ENCODE data around the gene ADARB2.
"Not testable (repeated sequence)": the region's sequence is repeated elsewhere in the genome, so short reads cannot be mapped to it uniquely, and the experiment has no call there.

ADARB2 gene

DNA sequence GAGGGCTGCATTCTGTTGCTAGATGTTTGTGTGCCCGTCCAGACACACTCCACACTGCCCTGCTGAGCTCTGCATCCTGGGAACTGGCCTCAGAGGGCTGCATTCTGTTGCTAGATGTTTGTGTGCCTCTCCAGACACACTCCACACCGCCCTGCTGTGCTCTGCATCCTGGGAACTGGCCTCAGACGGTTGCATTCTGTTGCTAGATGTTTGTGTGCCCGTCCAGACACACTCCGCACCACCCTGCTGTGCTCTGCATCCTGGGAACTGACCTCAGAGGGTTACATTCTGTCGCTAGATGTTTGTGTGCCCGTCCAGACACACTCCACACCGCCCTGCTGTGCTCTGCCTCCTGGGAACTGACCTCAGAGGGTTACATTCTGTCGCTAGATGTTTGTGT is 120.6 kb downstream of the ADARB2 start:
- not testable (repeated sequence) for H3K4me1 Mint-ChIP-seq (ENCODE audit: low read depth in 2 of 2); H3K4me3 Mint-ChIP-seq; H3K9me3 Mint-ChIP-seq; H3K36me3 Mint-ChIP-seq (ENCODE audit: insufficient read depth); H3K27ac Mint-ChIP-seq; ATAC-seq (replicated peaks); DNase-seq
- H3K27me3 Mint-ChIP-seq = peaks cover 13 to 24% of the 10 kb centered on the region in 2 donors

DNA sequence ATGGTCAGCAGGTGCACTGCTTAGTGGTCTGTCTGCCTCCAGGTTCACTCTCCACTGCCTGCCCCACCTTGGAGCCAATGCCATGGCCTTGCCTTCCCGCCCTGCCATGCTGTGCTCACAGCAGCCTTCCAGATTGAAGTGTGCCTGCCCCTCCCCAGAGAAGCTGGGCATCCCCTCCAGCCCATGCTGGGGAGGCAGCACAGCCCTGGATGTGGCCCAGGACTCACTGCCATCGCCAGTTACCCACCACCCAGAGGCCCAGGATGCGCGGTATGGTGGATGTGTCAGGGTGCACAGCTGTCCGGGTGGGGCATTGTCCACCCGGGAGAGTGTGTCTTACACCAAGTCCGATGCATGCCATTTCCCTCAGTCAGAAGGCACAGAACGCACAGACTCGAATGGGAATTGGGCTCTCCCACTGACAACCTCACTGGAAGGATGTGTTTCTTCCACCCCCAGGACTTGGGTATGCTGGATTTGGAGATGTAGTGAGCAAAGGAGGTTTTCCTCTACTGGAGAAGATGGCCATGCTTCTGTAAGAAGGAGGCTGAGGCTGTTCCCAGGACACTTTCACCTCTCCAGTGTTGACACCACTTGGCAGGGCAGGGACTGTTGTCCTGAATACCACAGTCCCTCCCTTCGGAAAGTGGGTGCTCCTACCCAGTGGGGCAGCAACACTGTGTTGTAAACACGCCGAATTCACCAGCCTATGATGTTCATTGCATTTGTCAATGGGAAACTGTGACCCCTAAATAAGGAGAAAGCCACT is 122.0 kb downstream of the ADARB2 start:
- Mint-ChIP-seq H3K4me3 (no peak overlapping the region), H3K4me1 (ENCODE audit: low read depth in 2 of 2) (no peaks in the 10 kb centered on the region), H3K9me3 (peaks cover 3 to 7% of the 10 kb centered on the region in 2 donors), H3K27ac (no peak overlapping the region), H3K27me3 (peaks cover 26 to 38% of the 10 kb centered on the region in 2 donors), H3K36me3 (ENCODE audit: insufficient read depth) (no peaks in the 10 kb centered on the region)
- DNase-seq = no peak
- no peak for ATAC-seq (replicated peaks)

DNA sequence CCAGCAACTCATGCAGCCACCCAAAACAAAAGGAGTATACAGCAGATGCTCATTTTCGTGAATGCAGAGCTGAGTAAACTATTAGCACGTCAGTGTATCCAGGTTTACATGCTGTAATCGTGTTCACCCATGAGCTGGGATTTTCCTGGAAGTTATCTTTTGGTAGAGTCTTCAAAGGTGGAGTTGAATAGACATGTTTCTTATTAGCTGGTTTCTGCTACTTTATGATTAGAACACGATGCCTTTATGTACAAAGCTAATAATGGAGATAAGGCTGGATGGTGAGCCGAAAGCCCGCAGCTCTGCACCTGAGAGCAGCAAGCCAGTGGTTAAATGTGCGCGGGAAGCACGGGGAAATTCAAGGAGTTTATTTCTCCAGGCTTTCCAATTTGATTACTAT is 123.8 kb downstream of the ADARB2 start:
- Mint-ChIP-seq H3K4me1 (ENCODE audit: low read depth in 2 of 2) (peaks cover 3 to 7% of the 10 kb centered on the region in 2 donors), H3K36me3 (ENCODE audit: insufficient read depth) (no peaks in the 10 kb centered on the region), H3K4me3 (no peak overlapping the region), H3K9me3 (peaks cover 0 to under 1% of the 10 kb centered on the region in 2 donors), H3K27ac (no peak overlapping the region), H3K27me3 (peaks cover 38 to 56% of the 10 kb centered on the region in 2 donors)
- no peak for DNase-seq
- no peak for ATAC-seq (replicated peaks)

DNA sequence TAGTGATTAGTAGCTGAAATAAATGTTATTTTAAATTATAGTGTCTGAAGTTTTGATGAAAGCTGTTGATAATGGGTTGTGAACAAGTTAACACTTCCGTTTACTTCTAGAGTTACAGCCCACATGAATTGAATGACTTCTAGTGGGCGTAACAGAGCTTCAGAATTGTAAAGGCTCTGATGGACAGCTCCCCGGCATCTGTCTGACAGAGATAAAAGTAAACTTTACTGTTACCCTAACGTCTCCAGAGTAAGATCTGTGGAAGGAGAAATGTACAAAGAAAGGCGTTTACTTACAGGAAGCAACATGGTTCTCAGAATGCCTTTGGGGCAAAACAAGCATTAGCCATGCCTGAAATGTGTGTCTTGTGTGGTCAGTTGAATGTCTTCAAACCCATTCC is 124.4 kb downstream of the ADARB2 start:
- Mint-ChIP-seq H3K27ac (no peak overlapping the region), H3K27me3 (peaks cover 42 to 61% of the 10 kb centered on the region in 2 donors), H3K4me1 (ENCODE audit: low read depth in 2 of 2) (peaks cover 7 to 11% of the 10 kb centered on the region in 2 donors), H3K9me3 (no peaks in the 10 kb centered on the region), H3K36me3 (ENCODE audit: insufficient read depth) (no peaks in the 10 kb centered on the region), H3K4me3 (no peak overlapping the region)
- ATAC-seq (replicated peaks) (no peak), DNase-seq (no peak)

DNA sequence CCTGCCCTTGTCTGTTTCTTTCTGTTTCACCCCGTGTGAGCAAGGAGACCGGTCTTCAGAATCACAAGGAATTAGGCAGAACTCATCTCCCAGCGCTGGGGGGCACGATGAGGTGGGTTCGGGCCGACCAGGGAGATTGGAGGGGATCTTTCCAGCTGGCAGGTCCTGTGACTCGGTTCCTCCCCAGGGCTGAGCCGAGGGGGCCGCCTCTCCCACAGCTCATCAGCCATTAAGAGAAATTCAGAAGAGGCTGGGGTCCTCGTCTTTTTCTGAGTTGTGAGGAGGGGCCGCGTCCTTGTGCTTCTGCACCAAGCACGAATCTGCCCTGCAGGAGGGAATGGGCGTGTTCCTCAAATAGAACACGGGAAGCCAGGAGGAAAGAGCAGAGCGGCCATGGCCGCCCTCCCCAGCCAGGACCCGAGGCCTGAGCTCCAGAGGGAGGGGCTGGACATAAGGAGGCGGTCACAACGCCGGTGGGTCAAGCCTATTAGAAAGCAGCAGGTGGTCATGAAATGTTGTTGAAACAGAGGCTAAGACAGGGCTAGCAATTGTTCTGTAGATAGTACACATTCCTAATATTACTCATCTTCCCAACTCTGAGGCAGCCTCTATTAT is 125.3 kb downstream of the ADARB2 start:
- no peaks in the 10 kb centered on the region for H3K9me3 Mint-ChIP-seq
- peaks cover 7 to 11% of the 10 kb centered on the region in 2 donors for H3K4me1 Mint-ChIP-seq (ENCODE audit: low read depth in 2 of 2)
- DNase-seq (no peak), ATAC-seq (replicated peaks) (no peak)
- H3K27me3 Mint-ChIP-seq = peaks cover 51 to 61% of the 10 kb centered on the region in 2 donors
- H3K27ac Mint-ChIP-seq = no peak overlapping the region
- no peak overlapping the region for H3K4me3 Mint-ChIP-seq
- peaks cover 2% of the 10 kb centered on the region for H3K36me3 Mint-ChIP-seq (ENCODE audit: insufficient read depth)

DNA sequence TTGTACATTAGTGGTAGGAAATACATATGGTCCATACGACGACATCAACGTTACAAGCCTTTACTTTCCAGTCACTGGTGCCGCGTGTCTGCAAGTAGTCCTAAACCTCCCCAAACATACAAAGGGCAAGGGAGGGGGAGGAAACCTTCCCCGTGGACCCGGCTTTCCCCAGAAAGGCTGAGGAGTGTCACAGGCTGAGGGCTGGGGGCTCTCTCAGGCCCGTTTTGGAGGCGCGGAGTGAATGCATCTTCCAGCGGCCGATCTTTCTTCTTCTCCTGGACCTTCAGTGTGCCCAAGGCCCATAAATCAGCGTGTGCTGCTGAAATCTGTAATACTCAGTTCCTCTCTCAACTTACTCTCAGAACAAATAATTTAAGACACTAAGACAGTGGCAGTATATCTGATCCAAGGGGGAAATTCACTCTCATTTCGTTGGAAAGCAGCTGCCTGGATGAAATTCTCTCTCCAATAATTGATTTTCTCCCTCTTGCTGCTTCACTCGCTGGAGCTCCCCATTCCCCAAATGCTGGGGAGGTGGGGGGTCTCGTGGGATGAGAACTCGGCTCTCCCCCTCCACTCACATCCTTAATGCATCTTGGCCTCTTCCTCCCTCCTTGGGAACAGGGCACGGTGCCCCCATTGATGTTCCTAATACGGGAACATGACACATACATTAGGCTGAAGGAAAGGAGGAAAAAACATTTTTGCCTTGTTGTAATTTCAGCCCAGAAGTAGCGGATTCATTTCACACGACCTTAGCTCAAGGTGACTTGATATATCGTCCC is 126.1 kb downstream of the ADARB2 start:
- no peak for ATAC-seq (replicated peaks)

DNA sequence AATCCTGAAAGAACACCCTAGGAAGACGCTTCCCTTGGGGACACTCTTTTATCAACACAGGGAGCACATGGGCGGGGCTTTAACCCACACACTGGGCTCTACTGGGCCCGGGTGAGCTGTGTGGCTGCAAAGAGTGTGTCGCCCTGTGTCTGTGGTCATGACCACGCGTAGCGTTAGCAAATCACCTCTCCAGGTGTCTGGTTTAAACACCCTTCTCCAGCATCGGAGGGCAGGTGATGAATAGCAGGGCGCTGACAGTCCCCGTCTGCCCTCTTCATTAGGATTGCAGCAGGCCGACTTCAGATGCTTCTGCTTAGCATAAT is 127.7 kb downstream of the ADARB2 start:
- Mint-ChIP-seq H3K36me3 (ENCODE audit: insufficient read depth) (peaks cover 2% of the 10 kb centered on the region), H3K4me3 (peak overlapping the region in 1 of 2 donors; percentile 13), H3K9me3 (no peaks in the 10 kb centered on the region), H3K27ac (no peak overlapping the region), H3K4me1 (ENCODE audit: low read depth in 2 of 2) (peaks cover 7 to 11% of the 10 kb centered on the region in 2 donors), H3K27me3 (peaks cover 62 to 69% of the 10 kb centered on the region in 2 donors)
- ATAC-seq (replicated peaks) = no peak
- DNase-seq = no peak

More for the DNA sequence above, 126.1 kb downstream of the ADARB2 start:
- peaks cover 7 to 11% of the 10 kb centered on the region in 2 donors for H3K4me1 Mint-ChIP-seq (ENCODE audit: low read depth in 2 of 2)
- no peaks in the 10 kb centered on the region for H3K9me3 Mint-ChIP-seq
- peaks cover 2% of the 10 kb centered on the region for H3K36me3 Mint-ChIP-seq (ENCODE audit: insufficient read depth)
- H3K27ac Mint-ChIP-seq = no peak overlapping the region
- no peak for DNase-seq
- no peak overlapping the region for H3K4me3 Mint-ChIP-seq
- H3K27me3 Mint-ChIP-seq = peaks cover 58 to 64% of the 10 kb centered on the region in 2 donors

DNA sequence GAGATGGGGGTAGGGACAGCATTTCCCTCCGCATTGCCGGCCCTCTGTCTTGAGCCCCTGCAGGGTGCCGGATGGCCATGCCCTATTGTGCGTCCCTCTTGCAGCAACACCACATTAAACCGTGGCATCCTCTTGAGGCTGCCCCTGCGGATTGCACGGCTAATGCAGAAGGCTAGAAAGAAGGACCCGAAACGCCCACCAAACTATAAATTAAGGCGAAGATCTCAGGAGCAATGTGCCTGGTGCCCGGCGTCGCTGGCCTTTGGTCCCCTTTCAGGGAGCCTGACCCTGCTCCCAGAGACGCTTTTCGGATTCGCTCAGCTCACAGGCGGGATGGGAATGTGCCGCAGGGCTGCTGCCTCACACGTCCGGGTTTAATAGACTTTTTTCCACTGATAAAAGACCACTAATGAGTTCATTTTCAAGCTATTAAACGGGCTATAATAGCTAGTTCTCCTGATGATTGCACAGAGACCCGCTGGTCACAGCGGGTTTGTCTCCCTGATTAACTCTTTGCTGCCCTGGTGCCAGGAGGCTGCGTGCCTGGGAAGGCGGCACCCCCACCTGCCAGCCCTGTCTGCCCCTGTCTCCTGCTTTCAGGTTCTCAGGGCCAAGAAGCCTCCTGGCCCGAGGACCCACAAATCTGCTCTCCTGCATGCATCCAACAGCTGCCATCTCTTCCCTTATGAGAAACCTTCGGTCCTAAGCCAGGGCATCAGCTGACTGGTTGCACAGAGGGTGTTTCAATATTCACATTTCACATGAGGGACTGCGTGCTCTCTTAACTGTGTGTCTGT is 128.3 kb downstream of the ADARB2 start:
- DNase-seq (no peak), ATAC-seq (replicated peaks) (no peak)
- Mint-ChIP-seq H3K27me3 (peaks cover 62 to 69% of the 10 kb centered on the region in 2 donors), H3K4me3 (peak overlapping the region; percentile 6 to 13), H3K4me1 (ENCODE audit: low read depth in 2 of 2) (peaks cover 7 to 11% of the 10 kb centered on the region in 2 donors), H3K9me3 (no peaks in the 10 kb centered on the region), H3K36me3 (ENCODE audit: insufficient read depth) (peaks cover 2% of the 10 kb centered on the region), H3K27ac (no peak overlapping the region)

DNA sequence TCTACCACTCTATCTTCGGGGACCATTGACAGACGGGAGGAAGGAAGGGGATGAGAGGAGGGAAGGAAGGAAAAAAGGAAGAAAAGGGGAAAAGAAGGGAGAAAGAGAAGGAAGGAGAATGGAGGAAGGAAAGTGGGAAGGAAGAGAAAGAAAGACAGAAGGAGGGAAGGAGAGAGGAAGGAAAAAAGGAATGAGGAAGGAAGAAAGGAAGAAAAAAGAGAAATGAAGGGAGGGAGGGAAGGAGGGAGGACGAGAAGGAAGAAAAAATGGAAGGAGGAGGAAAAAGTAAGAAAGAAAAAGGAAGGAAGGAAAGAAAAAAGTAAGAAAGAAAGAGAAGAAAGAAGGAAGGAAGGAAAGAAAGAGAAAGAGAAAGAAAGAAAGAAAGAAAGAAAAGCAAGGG is 128.9 kb downstream of the ADARB2 start:
- Mint-ChIP-seq H3K9me3 (no peaks in the 10 kb centered on the region), H3K27me3 (peaks cover 62 to 69% of the 10 kb centered on the region in 2 donors), H3K27ac (no peak overlapping the region), H3K36me3 (ENCODE audit: insufficient read depth) (peaks cover 2% of the 10 kb centered on the region), H3K4me3 (peak overlapping the region in 1 of 2 donors; percentile 13), H3K4me1 (ENCODE audit: low read depth in 2 of 2) (peaks cover 7 to 11% of the 10 kb centered on the region in 2 donors)
- ATAC-seq (replicated peaks) = no peak
- no peak for DNase-seq

DNA sequence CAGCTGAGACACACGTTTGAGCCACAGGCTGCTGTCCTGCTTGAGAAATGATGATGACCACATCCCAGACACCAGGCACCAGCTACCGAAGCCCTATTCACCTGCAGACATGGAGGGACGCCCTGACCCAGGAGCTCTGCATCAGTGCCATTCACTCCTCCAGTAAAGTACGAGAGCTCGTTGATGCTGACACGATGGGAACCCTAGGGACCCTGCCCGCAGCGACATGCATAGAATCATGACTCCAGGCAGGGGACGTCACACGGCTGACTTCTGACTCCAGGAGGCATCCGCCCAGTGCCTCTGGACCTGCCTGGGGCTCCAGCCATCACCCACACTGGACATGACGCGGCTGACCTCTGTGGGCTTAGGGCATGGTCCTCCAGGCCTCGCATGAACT is 129.9 kb downstream of the ADARB2 start:
- ATAC-seq (replicated peaks) (no peak), DNase-seq (no peak)
- Mint-ChIP-seq H3K4me1 (ENCODE audit: low read depth in 2 of 2) (peaks cover 7 to 11% of the 10 kb centered on the region in 2 donors), H3K36me3 (ENCODE audit: insufficient read depth) (peaks cover 2% of the 10 kb centered on the region), H3K9me3 (no peaks in the 10 kb centered on the region), H3K27ac (no peak overlapping the region), H3K27me3 (peaks cover 62 to 68% of the 10 kb centered on the region in 2 donors), H3K4me3 (no peak overlapping the region)

DNA sequence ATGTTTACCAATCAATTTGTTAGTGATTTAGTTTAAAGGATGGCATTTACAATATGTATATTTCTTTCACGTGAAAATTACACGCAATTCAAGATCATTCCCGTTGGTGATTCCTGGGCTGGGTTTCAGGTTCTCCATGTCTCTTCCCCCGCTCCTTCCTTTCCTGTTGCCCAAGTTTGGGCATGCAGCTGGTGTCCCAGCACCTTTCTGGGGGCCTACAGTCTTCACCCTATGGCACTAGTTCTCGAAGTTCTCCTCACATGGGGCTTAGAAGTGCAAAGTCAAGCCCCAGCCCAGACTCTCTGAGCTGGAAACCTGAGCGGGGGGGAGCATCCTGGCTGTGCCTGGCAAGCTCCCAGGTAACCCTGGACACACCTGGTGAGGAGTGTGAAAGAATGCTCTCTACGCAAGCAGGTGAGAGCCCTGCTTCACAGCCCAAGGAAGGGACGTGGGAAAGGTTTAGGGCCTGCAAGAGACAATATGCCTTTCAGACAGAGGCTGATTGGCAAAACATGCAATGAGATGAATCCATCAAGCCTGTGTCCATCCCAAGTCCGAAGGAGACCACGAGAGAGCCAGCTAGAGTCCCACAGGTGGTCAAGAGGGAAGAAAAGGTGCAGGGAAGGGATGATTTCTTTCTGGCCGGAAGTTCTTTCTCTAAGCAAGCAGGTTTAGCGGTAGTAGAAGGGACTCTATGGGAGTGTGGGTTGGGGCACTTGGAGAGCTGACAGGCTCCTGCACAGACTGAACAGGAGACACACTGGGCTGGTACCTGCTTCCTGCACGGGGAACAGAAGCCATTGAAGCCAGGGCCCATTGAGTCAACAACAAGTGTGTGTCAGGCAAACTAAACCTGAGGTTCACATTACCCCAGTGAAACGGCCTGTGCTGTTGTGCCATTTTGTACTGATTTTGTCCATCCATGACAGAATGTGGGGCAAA is 131.1 kb downstream of the ADARB2 start:
- Mint-ChIP-seq H3K27ac (no peak overlapping the region), H3K27me3 (peaks cover 53 to 56% of the 10 kb centered on the region in 2 donors), H3K36me3 (ENCODE audit: insufficient read depth) (peaks cover 2% of the 10 kb centered on the region), H3K4me1 (ENCODE audit: low read depth in 2 of 2) (peaks cover 7 to 11% of the 10 kb centered on the region in 2 donors), H3K4me3 (no peak overlapping the region), H3K9me3 (no peaks in the 10 kb centered on the region)
- ATAC-seq (replicated peaks) (no peak), DNase-seq (no peak)

DNA sequence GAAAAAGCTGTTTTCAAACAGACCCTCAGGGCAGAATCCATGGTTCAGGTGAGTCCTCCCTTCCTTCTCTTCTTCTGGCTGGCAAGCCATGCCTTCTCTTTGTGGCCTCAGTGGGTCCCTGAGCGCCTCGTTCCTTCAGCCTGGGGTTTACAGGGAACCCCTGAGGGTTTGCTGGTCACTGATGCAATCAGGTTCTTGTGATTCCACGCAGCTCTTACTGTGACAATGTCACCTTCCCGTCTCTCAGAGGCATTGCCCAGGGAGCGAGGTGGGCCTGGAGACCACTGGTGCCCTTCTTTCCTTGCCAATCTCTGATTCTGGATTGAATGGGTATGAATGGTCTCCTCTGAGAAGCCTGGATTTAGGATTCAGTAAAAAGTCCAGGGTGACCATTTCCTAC is 132.2 kb downstream of the ADARB2 start:
- Mint-ChIP-seq H3K36me3 (ENCODE audit: insufficient read depth) (peaks cover 2% of the 10 kb centered on the region), H3K27ac (no peak overlapping the region), H3K27me3 (peaks cover 42 to 44% of the 10 kb centered on the region in 2 donors), H3K9me3 (no peaks in the 10 kb centered on the region), H3K4me3 (no peak overlapping the region), H3K4me1 (ENCODE audit: low read depth in 2 of 2) (peaks cover 7 to 11% of the 10 kb centered on the region in 2 donors)
- ATAC-seq (replicated peaks) (no peak), DNase-seq (no peak)
